Fibroblast of lung (primary cell): ENCODE data around the gene TEKT3.

ENCODE experiments used
- CTCF ChIP-seq, 2 donors: IDR thresholded peaks in 1 of 2; conservative IDR thresholded peaks in 1 of 2; 1 replicate in 1 of 2; 2 replicates in 1 of 2; pipeline ENCODE4 v1.5.1; 2011 to 2012; ENCODE audit warnings: low read length in 2 of 2, control low read depth in 1 of 2, inconsistent platforms in 1 of 2, low read depth in 1 of 2, mild to moderate bottlenecking in 1 of 2
- EZH2 ChIP-seq: IDR thresholded peaks from 2 replicates; pipeline ENCODE4 v1.5.1; 2012; ENCODE audit warnings: low read length, control low read depth, mild to moderate bottlenecking; ENCODE audit errors: missing control alignments

- TF ChIP-seq CTCF (conservative IDR thresholded peaks at IDR 0.05 in 1 of 2, IDR thresholded peaks at IDR 0.05 in 1 of 2; ENCODE audit: low read depth in 1 of 2, low read length in 2 of 2) = no peak
- TF ChIP-seq EZH2 = no peak
Measured at GRCh38 chr17:15291674-15292361, 49.6 kb downstream of the TEKT3 start.
